Neural progenitor cell (in vitro differentiated cells): ENCODE data around the gene EPHB2.

Experiments used
- CTCF ChIP-seq: fragments of 200-600 bp; sonication (generic); IDR thresholded peaks from 2 replicates; pipeline ENCODE4 v1.5.1; 2017; ENCODE audit warnings: antibody characterized with exemption, mild to moderate bottlenecking
- EZH2 ChIP-seq: fragments of 200-600 bp; sonication (generic); IDR thresholded peaks from 2 replicates; pipeline ENCODE4 v1.6.1; 2017; ENCODE audit warnings: antibody characterized with exemption, mild to moderate bottlenecking, moderate library complexity
- EZH2phosphoT487 ChIP-seq: fragments of 200-600 bp; sonication (generic); IDR thresholded peaks from 2 replicates; pipeline ENCODE4 v1.6.1; 2017; ENCODE audit warnings: antibody characterized with exemption

GRCh38 chr1:22661880-22662279 is 48.8 kb upstream of the EPHB2 start:
- TF ChIP-seq EZH2 (no peak), CTCF (no peak), EZH2phosphoT487 (no peak)
